Stimulated activated CD4-positive, alpha-beta T cell treated with anti-CD3 and anti-CD28 coated beads, Interleukin-4, amount 100 ng/mL, for 48 hours (primary cell): ENCODE results near the gene MARVELD1.
"Not testable (repeated sequence)": the region's sequence is repeated elsewhere in the genome, so short reads cannot be mapped to it uniquely, and the experiment has no call there.

Source experiments
- DNase-seq, 2 donors: peaks; one replicate each; pipeline ENCODE4 v3.0.0-alpha.2; 2020; ENCODE audit warnings: low read depth in 2 of 2

Gene MARVELD1

DNA sequence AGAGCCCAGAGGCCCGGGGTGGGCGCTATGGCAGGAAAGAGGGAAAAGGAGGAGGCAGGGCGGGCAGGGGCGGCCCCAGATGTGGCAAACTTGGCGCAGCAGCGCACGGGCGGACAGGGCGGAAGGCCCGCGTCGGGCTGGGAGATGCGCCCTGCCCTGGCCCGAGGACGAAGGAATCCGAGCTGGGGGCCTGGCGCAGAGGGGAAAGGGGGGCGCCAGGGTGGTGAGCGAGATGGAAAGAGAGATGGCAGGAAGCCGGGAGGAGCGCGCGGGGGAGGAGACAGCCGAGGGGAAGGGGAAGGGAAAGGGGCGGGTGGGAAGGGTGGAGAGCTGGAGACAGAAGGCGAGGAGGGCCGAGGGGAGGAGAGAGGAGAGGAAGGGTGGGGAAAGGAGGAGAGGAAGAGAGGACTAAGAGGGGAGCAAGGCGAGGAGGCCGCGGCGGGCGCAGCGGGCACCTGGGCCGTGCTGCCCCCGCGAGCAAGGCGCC, at the start of gene MARVELD1:
MARVELD1 (plus strand) TSS at position 392 of the 487 bp plus-strand sequence. CDS start 147 bp downstream, outside the sequence.
- peak; percentile 15 to 17 for DNase-seq

GRCh38 chr10:97664282-97664850, 49.2 kb upstream of the MARVELD1 start:
- DNase-seq, result no peak

DNA sequence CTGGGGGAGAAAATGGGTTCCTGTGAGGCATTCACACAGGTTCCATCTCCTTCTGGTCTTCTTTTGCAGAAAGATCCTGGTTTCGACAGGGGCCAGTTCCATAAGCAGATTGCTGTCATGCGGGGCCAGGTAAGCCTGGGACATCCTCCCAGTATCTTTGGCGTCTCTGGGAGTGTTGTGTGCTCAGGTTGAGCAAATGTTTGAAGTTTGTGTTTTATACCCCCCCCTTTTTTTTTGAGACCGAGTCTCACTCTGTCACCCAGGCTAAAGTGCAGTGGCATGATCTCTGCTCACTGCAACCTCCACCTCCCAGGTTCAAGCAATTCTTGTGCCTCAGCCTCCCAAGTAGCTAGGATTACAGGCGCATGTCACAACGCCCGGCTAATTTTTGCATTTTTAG, 46.5 kb upstream of the MARVELD1 start:
- no peak for DNase-seq

GRCh38 chr10:97667463-97667862, 46.1 kb upstream of the MARVELD1 start:
- DNase-seq, result no peak

- DNase-seq, result no peak
Observed at GRCh38 chr10:97669571-97669970, 44.0 kb upstream of the MARVELD1 start.

- no peak for DNase-seq
Observed at GRCh38 chr10:97673736-97674525, 39.6 kb upstream of the MARVELD1 start.

- DNase-seq, result no peak
Observed at GRCh38 chr10:97675222-97675621, 38.3 kb upstream of the MARVELD1 start.

DNA sequence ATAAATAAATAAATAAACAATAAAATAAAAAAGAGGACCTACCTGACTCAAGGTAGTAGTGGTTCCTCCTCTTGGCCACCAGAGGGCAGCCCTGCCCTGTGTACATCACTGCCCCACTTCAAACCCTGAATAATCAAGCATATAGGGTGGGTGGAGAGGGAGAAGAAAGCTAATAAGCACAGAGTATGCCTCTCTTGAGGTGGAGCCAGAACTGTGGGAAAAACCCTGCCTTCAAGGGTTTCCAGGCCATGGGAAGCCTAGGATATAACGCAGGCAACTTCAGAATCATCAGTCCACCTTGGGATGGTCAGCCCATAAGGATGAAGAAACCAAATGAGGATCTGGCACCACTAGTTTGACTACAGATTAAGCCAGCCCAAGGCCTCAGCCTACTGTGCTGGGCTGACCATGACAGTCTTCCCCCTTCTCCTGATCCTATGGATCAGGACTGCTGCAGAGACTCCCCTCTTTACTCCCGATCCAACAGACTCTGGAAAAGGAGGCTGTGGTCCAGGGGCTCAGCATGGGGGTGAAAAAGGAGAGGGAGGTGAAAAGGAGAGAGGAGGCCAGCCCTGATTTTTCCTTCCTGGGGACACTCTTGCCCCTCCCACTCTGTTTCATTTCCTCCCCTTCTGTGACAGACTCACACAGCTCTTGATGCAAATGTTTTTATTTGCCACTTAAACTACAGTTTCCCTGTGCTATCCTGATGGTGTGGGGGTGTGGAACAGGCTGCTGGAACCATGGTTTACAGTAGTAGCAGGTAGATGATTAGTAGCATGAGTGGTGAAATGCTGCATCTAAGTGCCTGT, 36.6 kb upstream of the MARVELD1 start:
- peak in 1 of 2 donors; percentile 28 for DNase-seq

GRCh38 chr10:97679594-97679993, 33.9 kb upstream of the MARVELD1 start:
- no peak for DNase-seq

DNA sequence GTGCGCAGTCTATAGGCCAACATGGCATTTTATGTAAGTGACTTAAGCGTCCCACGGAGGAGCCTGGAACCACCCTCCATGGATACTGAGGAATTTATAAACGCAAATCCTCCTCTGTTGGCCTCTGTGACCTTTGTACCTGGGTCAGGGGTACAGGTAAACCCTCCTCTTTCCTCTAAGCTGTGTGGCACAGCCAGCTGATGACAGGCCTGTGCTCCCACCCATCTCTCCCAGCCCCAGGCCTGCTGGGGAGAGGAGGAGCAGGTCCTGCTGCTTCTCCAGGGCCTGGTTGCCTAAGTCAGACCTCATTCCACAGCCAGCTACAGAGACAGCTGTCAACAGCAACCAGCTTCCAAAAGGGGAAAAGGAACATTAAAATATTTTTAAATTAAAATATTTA, 31.5 kb upstream of the MARVELD1 start:
- no peak for DNase-seq

- no peak for DNase-seq
Observed at GRCh38 chr10:97683556-97684367, 29.8 kb upstream of the MARVELD1 start.

GRCh38 chr10:97684368-97684713, 29.2 kb upstream of the MARVELD1 start:
- DNase-seq, result not testable (repeated sequence)

DNA sequence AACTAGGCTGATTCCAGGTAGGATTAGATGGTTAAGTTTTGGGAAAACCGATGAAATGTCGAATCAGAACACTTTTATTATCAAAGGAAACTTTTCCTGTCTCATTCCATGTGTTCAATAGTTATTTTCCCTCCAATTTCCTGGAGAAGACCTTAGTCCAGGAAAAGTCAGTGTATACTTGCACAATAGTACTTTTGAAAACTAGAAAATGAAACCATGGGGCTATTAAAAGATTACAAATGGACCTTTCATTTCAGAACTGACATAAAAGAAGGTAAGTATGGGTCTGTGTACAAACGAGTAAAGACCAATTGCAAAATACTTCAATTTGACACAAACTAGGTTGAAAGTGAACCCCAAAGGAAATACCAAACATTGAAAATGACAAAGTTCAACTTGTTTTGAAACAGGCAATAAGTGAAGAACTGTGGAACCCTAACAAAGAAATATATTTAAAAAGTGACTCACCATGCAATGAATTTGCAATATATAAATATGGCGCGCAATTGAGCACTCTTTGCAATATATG, 28.6 kb upstream of the MARVELD1 start:
- DNase-seq, result no peak

DNA sequence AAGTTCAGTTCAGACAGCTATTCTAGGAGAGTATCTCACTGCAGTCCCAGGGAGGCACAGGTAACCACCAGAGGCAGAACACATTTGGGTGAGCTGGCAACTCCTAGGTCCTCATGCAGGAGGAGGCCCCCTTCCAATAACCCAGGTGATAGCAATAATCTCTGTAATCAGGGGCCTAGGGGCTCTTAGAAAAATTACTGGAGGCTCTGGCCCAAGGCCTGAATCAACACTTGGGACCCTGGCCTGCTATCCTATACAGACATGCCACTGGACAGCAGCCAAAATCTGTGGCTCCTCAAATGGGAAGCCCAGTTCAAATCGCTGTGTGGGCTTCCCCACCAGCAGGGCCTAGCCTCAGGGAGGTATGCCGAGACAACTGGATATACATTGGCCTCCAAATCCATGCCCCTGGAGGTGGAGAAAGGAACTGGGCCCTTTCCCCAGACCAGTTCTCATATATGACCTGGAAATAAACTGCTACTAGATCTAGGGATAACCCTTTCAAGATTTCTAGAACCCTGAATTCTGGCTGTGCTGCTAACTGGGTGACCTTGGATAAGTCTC, 28.1 kb upstream of the MARVELD1 start:
- no peak for DNase-seq

DNA sequence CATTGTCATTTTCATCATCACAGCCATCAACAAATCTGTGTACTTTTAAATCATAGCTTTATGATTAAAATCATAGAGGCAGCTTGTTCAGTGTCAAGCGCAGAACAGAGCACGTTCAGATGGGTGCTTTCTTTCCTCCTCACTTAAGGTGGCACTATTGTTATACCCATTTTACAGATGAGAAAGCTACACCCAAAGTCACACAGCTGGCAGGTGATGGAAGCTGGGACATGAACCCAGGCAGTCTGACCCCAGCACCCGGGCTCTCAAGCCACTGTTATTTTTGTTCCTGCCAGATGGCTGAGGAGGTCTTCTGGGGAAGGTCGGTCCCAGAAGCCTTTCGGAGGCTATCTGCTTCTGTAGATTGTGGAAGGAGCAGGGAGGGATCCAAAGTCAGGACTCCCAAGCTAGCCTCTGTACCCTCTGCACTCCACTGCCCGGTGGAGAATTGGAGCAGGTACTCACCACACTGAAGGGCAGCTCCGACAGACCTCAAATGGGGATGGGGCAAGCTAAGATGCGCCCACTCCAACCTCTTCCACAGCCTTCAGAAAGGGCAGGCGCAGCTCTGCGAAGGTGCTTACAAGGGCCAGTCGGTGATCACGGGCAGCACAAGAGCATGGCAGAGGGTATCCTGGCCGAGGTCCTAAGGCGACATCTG, 27.1 kb upstream of the MARVELD1 start:
- DNase-seq, result no peak

DNA sequence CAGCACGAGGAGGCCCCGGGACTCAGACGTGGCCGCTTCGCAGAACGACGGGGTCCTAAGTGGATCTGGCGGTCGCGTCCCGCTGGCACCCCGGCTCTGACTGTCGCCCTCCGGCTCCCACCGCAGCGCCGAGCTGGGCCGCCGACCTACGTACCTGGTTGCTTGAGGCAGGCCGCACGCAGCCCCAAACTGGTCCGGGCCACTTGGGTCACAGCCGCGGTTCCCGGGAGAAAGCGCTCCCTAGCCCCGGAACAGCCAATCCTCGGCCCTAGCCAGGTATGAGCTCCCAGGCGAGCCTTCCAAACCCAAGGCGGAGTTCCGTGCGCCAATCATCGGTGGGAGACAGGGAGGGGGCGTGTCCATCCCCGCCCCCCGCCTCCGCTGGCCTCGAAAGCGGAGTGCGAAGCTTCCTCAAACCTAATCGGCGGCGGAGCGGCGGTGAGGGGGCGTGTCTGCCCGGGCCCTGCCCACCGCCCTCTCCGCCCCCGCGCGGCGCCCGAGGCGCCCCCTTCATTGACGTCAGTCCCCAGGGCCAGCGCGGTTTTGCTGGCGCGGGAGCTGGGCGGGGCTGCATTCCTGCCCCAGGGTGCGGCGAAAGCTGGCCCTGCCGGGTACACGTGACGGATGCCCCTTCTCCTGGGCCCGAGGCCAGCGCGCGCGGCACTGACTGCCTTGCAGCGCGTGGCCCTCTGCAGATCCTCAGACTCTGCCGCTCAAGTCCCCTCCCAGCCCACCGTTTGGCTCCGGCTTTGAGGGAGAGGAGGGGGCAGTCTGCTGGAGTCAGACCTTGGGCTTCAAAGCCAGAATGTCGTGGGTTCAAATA, 26.4 kb upstream of the MARVELD1 start, which contains the start of gene AVPI1:
AVPI1 (minus strand) TSS at position 280 of the 823 bp plus-strand sequence. CDS start 7,336 bp downstream, outside the sequence.
- DNase-seq, result peak; percentile 89 to 91

GRCh38 chr10:97687785-97688781, 25.4 kb upstream of the MARVELD1 start:
- DNase-seq, result no peak

- DNase-seq, result no peak
Observed at GRCh38 chr10:97689559-97690020, 23.9 kb upstream of the MARVELD1 start.
